NK-92 treated with Interleukin-12 subunit alpha and Interleukin-12 subunit beta, amount 100 ng/mL, for 24 hours (cell line): ENCODE data around the gene BAHCC1.

Experiments
- DNase-seq: peaks from one replicate; lab custom pipeline; 2025; lab: John Stamatoyannopoulos, UW

BAHCC1 gene

DNA sequence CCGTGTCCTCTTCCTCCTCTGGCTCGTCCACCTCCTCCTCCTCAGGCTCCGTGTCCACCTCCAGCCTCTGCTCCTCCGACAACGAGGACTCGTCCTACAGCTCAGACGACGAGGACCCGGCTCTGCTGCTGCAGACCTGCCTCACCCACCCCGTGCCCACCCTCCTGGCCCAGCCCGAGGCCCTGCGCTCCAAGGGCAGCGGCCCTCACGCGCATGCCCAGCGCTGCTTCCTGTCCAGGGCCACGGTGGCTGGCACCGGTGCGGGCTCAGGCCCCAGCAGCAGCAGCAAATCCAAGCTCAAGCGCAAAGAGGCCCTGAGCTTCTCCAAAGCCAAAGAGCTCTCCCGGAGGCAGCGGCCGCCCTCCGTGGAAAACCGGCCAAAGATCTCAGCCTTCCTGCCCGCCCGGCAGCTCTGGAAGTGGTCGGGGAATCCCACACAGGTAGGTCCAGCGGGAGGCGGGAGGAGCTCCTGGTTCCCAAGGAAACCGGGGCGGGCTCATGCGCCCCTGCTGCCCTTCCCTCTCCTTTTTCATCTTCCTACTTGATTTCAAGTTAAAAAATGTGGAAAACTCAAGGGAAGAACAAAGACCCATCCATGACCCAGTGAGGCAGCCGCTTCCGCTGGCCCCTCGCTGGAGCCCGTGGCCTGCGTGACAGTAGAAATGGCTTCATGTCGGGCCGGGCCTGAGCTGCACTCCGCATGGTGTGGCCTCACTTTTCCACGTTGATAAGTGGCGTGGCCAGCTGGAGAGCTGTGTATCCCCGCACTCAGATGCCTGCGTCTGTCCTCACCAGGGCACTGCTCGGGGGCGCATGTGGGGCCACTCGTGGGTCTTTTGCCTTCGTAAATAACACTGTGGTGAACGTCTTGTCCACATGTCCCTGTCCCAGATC is 66.6 kb downstream of the BAHCC1 start:
- DNase-seq = no peak

- DNase-seq = no peak
These were observed 67.4 kb downstream of the BAHCC1 start for GRCh38 chr17:81462506-81463125.

DNA sequence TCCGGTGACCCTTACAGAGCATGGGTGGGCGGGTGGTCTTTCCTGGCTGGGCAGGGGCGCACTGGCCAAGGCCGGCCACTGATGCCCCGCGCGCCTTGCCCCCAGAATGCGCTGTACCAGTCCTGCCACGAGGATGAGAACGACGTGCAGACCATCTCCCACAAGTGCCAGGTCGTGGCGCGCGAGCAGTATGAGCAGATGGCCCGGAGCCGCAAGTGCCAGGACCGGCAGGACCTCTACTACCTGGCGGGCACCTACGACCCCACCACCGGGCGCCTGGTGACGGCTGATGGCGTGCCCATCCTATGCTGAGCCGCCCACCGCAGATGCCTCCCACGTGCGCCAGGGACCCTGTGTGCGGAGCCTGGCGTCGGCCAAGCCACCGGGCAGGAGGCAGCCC is 68.2 kb downstream of the BAHCC1 start:
- DNase-seq = no peak

DNA sequence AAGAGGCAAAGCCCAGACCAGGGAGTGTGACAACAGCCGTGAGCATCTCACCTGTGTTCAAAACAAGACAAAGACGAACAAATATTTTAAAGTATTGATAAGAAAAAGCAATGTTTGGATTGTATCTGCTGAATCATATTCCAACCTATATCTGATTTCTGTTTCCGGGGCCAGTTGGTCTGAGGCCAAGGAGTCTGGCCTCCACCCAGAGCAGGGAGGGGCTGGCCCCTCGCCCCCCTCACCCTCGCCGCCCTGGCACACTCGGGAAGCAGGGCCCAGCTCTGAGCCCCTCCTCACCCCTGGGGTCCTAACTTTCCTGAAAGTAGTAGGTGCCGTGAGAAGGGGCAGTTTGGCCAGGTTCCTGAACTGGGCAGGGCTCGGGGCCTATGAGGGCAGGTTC is 69.3 kb downstream of the BAHCC1 start:
- no peak for DNase-seq

GRCh38 chr17:81465910-81466309 is 70.7 kb downstream of the BAHCC1 start:
- no peak for DNase-seq

DNA sequence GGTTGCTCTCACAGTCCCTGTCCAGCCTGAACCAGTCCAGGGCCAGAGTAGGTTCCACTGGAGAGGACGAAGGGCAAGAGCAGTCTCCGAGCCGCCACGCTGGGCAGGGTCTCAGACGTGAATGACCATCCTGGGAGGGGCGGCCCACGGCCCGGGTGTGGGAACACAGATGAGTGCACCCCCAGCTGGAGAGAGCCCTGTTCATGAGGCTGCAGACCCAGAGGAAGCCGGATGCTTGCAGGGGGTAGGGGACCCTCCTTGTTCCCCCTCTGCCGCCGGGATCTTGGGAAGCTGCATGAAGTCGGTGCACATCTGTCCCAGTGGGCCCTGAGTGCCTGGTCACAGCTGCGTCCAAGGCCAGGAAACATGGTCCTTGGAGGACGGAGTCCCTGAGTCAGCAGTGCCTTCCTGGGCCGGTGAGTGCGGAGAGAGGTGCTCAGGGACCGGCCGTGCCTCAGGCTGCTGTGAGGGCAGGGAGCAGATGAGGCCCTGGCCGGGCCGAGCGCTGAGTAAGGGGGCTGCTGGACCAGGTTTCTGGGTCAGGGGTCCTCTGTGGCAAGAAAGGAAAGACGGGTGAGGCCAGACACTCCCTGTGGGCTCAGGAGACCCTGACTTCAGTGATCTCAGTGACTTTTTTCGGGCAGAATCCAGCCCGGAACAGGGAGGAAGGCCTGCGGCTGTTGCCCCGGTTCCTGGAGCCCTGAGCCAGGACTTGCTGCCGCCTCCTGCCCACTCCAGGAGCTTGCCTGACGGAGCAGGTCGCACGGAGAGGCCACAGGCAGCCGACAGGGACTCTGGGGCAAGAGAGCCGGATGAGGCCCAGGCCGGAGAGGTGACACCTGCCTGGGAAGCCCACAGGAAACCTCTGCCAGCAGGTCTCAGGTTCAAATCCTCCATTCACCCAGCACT is 71.6 kb downstream of the BAHCC1 start:
- DNase-seq = no peak

GRCh38 chr17:81468111-81468769 is 73.0 kb downstream of the BAHCC1 start:
- DNase-seq = no peak

DNA sequence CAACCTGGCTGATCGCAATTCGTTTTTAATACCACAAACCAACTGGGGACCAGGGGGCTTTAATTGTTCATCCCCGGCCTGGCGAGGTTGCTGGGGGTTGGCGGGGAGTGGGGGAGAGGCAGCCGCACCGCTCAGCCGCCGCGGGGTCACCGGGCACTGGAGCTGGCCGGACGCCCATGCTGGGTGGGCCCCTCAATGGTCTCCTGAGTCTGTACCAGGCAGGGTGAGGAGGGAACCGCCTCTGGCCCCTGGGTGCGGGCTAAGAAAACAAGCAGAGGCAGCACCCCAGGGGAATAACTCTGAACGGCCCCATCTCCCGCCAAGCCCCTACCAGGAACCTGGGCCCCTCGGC is 73.5 kb downstream of the BAHCC1 start:
- DNase-seq = no peak

DNA sequence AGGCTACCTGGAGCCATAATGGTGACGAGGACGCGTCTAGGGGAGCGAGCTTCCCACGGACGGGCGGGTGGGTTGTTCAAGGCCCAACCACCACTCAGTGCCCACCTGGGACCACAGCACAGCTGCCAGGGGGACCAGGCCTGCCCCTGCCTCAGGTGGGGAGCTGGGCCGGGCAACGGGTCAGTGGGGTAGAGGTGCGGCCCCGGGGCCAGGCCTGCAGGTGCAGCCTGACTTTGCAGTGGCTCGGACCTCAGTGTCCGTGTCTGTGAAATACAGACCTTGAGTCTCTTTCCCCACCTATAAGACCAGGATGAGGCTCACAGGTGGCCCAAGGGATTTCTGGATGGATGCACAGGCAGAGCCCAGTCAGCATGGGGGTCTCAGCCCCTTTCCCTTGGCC is 74.0 kb downstream of the BAHCC1 start:
- DNase-seq = no peak

DNA sequence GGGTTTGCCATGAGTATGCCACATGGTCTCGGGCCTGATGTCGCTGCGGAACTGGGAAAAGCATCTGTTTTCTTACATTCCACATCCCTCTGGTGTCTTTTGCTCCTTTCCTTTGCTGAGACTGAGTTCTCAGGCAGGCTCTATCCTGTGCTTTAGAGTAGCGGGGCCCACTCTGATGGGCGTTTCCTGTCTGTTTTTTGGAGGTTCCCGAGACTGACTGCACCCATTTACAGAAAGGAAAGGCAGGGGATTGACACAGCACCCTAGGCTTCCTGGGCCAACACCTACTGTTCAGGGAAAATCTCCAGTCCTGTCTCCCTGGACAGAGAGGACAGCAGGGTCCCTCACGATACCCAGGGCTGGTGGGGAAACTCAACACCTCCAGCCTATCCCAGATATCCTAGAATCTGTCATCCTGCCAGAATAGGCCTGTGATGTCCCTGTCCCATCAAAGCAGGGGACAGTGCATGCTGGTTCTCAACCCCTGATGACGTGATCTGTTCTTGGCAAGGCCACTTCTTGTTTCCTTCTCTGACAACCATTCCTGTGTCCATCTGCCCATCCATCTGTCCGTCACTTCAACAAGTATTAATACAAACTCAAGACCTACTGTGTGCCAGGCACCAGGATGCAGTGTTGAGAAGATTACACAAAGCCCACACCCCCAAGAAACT is 75.2 kb downstream of the BAHCC1 start:
- no peak for DNase-seq

- no peak for DNase-seq
These were observed 75.9 kb downstream of the BAHCC1 start for GRCh38 chr17:81470944-81471817.

DNA sequence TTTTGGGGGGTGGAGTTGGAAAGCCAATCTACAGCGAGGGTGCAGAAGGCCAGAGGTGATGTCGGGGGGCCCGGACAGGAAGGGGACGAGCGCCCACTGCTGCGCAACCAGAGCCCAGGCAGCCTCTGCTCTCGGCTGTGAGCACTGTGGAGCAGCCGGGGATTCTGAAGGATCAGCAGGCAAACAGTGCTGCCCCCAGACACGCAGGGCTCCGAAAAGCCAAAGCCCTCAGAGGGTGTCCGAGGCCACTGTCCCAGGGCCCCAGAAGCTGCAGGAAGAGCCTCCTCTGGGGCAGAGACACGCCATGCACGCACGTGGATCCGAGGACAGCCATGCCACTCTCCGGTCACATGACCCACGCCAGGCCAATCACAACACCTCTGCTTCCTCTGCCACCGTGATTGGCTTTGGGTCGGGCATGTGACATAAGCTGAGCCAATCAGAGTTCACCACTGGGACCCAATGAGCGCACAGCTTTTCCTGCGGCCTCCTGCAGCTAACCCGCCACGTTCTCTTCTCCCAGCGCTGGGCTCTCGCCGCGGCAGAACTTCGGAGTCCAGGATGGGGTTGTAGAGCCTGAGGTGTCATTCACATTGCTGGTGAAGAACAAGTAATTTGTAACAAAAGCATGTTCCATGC is 76.7 kb downstream of the BAHCC1 start:
- DNase-seq = no peak

- DNase-seq = no peak
These were observed 77.8 kb downstream of the BAHCC1 start for GRCh38 chr17:81473019-81473418.

GRCh38 chr17:81474958-81475357 is 79.7 kb downstream of the BAHCC1 start:
- DNase-seq = no peak

- DNase-seq = no peak
These were observed 80.8 kb downstream of the BAHCC1 start for GRCh38 chr17:81476097-81476496.

GRCh38 chr17:81476635-81477034 is 81.4 kb downstream of the BAHCC1 start:
- no peak for DNase-seq

DNA sequence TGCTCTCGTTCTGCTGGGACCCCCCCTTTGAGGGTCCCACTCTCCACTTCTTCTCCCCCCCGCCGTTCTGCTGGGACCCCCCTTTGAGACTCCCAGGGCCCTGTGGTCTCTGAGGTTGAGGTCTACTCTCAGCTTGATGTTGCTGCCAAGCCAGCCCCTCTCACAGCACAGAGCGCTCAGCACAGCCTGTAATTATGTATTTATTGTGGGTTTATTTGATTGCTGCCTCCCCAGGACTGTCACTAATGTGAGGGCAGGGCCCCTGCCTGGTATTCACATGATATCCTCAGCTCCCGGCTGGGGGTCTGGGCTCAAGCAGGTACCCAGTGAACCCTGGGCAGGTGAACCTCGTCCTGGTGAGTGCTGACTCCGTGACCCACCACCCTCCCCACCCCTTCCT is 81.9 kb downstream of the BAHCC1 start:
- no peak for DNase-seq

GRCh38 chr17:81478119-81478518 is 82.9 kb downstream of the BAHCC1 start:
- no peak for DNase-seq

DNA sequence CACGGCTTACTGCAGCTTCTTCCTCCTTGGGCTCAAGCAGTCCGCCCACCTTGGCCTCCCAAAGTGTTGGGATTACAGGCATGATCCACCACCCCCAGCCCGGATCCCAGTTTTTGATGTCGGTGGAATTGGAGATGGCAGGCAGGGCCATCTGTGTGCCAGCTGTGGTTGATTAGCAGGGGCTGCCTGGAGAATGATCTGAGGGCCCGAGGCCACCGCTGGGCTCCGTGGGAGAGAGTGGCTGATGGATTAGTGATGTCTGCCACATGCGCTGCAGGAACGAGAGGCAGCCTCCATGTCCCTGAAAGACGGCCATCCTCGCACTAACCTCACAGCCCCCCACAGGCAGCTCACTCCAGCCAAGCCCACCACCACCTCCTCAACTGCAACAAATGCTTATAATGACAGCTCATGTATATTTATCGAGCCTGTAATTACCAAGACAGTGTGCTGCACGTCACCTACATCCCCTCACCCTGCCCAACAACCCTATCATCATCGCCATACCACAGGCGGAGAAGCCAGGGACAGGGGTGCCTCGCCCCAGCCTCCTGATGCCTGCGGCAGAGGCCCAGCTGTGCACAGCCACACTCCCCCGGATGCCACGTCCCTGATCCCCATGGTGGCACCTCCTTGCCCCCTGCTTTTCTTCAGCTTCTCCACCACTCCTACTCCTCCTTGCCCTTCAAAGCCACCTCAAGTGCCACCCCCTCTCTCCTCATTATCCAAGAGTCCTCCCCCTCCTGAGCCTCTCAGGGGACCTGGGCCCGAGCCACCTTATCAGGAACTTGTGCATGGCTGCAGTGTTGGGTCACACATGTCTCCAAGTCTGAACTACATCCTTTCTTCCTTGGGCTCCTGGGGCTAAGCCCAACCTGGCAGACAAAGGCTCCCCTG is 84.2 kb downstream of the BAHCC1 start:
- DNase-seq = no peak
